Fibroblast of lung (primary cell): ENCODE data around the gene SERPINH1. TPM values are rescaled to one million over a fixed set of nuclear protein-coding genes. Genes with fewer than 3 reads are reported as not detected.

Experiments used
- DNase-seq, 2 donors: peaks; one replicate each; pipeline versions ENCODE4 v3.0.0 to v3.0.0-alpha.2; 2010; ENCODE audit warnings: low read depth in 2 of 2
- H2AFZ ChIP-seq: 2 replicates; pipeline ENCODE4 v1.5.1; 2012; ENCODE audit warnings: low read length, control low read depth, inconsistent platforms
- H3K27ac ChIP-seq: 2 replicates; pipeline ENCODE4 v1.5.1; 2011; ENCODE audit warnings: low read length, control low read depth; ENCODE audit not compliant: insufficient read depth
- H3K27me3 ChIP-seq: 2 replicates; pipeline ENCODE4 v1.5.1; 2011; ENCODE audit warnings: mild to moderate bottlenecking, low read length; ENCODE audit not compliant: control insufficient read depth, insufficient read depth
- H3K36me3 ChIP-seq: 2 replicates; pipeline ENCODE4 v1.5.1; 2011; ENCODE audit warnings: low read length; ENCODE audit not compliant: control insufficient read depth, insufficient read depth
- H3K4me1 ChIP-seq: 2 replicates; pipeline ENCODE4 v1.5.1; 2011; ENCODE audit warnings: low read length; ENCODE audit not compliant: control insufficient read depth, insufficient read depth; ENCODE audit errors: extremely low read depth
- H3K4me2 ChIP-seq: 2 replicates; pipeline ENCODE4 v1.5.1; 2011; ENCODE audit warnings: low read length, control low read depth; ENCODE audit not compliant: insufficient read depth; ENCODE audit errors: extremely low read depth
- H3K4me3 ChIP-seq, 4 experiments: fragments of 200-600 bp in 1 of 4; sonication (generic) in 1 of 4; replicated peaks in 1 of 4; 2 replicates each; pipeline ENCODE4 v1.5.1; 2011 to 2016; ENCODE audit warnings: low read length in 4 of 4, low read depth in 3 of 4, mild to moderate bottlenecking in 3 of 4, control low read depth in 2 of 4, inconsistent platforms in 1 of 4, mixed read lengths in 1 of 4; ENCODE audit not compliant: insufficient read depth in 1 of 4; ENCODE audit errors: control extremely low read depth in 1 of 4
- H3K79me2 ChIP-seq: 2 replicates; pipeline ENCODE4 v1.5.1; 2012; ENCODE audit warnings: mild to moderate bottlenecking, low read length, inconsistent platforms; ENCODE audit not compliant: control insufficient read depth, insufficient read depth
- H3K9ac ChIP-seq: 2 replicates; pipeline ENCODE4 v1.5.1; 2011; ENCODE audit warnings: mild to moderate bottlenecking, low read length, control low read depth; ENCODE audit not compliant: insufficient read depth
- H3K9me3 ChIP-seq: 2 replicates; pipeline ENCODE4 v1.5.1; 2012; ENCODE audit warnings: low read depth, low read length; ENCODE audit not compliant: control insufficient read depth, insufficient read depth
- H4K20me1 ChIP-seq: 2 replicates; pipeline ENCODE4 v1.5.1; 2011; ENCODE audit warnings: low read length; ENCODE audit not compliant: control insufficient read depth, insufficient read depth; ENCODE audit errors: extremely low read depth
- CTCF ChIP-seq, 2 donors: IDR thresholded peaks in 1 of 2; conservative IDR thresholded peaks in 1 of 2; 1 replicate in 1 of 2; 2 replicates in 1 of 2; pipeline ENCODE4 v1.5.1; 2011 to 2012; ENCODE audit warnings: low read length in 2 of 2, control low read depth in 1 of 2, inconsistent platforms in 1 of 2, low read depth in 1 of 2, mild to moderate bottlenecking in 1 of 2
- EZH2 ChIP-seq: IDR thresholded peaks from 2 replicates; pipeline ENCODE4 v1.5.1; 2012; ENCODE audit warnings: low read length, control low read depth, mild to moderate bottlenecking; ENCODE audit errors: missing control alignments
- polyA plus RNA-seq, 2 donors: library from polyadenylated mRNA; depleted of rRNA in 1 of 2; stranded (reverse) in 1 of 2; unstranded in 1 of 2; fragments of >200 nt; gene quantifications; 2 replicates each; pipeline ENCODE4 v1.2.1, GENCODE V29; 2011 to 2012; ENCODE audit warnings: missing spikeins in 1 of 2
- total RNA-seq: library from RNA; depleted of rRNA; stranded (reverse); fragments of >200 nt; gene quantifications from 2 replicates; pipeline ENCODE4 v1.2.1, GENCODE V29; 2014

SERPINH1 gene
- total and polyA plus RNA-seq, 2 donors (not counting 1 experiment from before 2014, with no cell fraction given), result 491 to 750 TPM

- TF ChIP-seq EZH2, result no peak
- Histone ChIP-seq H4K20me1 (no peaks in the 10 kb centered on the region), H3K27ac (no peak overlapping the region), H3K4me3 (no peak overlapping the region), H3K79me2 (no peaks in the 10 kb centered on the region), H3K4me2 (no peak overlapping the region), H3K4me1 (no peaks in the 10 kb centered on the region), H2AFZ (no peak overlapping the region), H3K9ac (no peak overlapping the region), H3K36me3 (no peaks in the 10 kb centered on the region), H3K9me3 (no peaks in the 10 kb centered on the region), H3K27me3 (peaks cover 8% of the 10 kb centered on the region)
- DNase-seq, result no peak
Observed at GRCh38 chr11:75541193-75542087, 20.6 kb upstream of the SERPINH1 start.

DNA sequence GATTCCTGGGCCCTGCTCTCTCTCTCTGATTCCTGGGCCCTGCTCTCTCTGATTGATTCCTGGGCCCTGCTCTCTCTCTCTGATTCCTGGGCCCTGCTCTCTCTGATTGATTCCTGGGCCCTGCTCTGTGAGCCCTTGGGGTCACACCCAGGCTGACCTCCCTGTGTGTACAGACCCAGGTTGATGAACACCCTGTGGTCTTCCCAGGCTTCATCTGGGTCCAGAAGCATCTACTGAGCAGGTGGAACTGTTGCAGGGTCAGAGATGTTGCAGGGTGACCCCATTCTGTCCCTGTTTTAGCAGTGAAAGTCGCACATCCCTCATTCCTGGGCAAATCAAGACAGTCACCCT lies 20.0 kb upstream of the SERPINH1 start:
- DNase-seq, result no peak
- TF ChIP-seq EZH2, result no peak
- TF ChIP-seq CTCF (conservative IDR thresholded peaks at IDR 0.05 in 1 of 2, IDR thresholded peaks at IDR 0.05 in 1 of 2; ENCODE audit: low read depth in 1 of 2, low read length in 2 of 2), result no peak
- no peak overlapping the region for H2AFZ ChIP-seq
- no peak overlapping the region for H3K4me2 ChIP-seq
- H4K20me1 ChIP-seq, result no peaks in the 10 kb centered on the region
- no peaks in the 10 kb centered on the region for H3K9me3 ChIP-seq
- H3K4me1 ChIP-seq, result no peaks in the 10 kb centered on the region
- no peaks in the 10 kb centered on the region for H3K36me3 ChIP-seq
- H3K79me2 ChIP-seq, result no peaks in the 10 kb centered on the region
- no peak overlapping the region for H3K4me3 ChIP-seq
- peaks cover 8% of the 10 kb centered on the region for H3K27me3 ChIP-seq
- no peak overlapping the region for H3K9ac ChIP-seq
- no peak overlapping the region for H3K27ac ChIP-seq

DNA sequence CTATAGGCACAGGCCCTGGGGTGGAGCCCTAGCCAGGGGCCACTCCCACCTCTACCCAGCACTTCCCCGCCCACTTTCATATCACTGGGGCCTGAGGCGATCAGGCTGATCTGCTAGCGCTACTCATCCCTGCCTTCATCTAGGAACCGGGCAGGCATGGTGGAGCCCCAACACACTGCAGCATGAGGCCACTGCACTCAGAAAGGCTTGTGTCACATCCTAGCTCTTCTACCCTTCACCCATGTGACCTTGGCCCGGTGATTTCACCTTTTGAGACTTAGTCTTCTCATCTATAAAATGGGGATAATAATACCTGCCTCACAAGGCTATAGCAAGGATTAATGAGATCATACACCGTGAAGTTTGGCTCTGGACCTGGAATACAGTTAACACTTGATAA lies 18.2 kb upstream of the SERPINH1 start:
- H3K4me2 ChIP-seq, result no peak overlapping the region
- no peak overlapping the region for H3K4me3 ChIP-seq
- no peaks in the 10 kb centered on the region for H3K36me3 ChIP-seq
- H3K9ac ChIP-seq, result no peak overlapping the region
- TF ChIP-seq CTCF (conservative IDR thresholded peaks at IDR 0.05 in 1 of 2, IDR thresholded peaks at IDR 0.05 in 1 of 2; ENCODE audit: low read depth in 1 of 2, low read length in 2 of 2) (no peak), EZH2 (no peak)
- H2AFZ ChIP-seq, result no peak overlapping the region
- DNase-seq, result no peak
- H4K20me1 ChIP-seq, result no peaks in the 10 kb centered on the region
- peaks cover 2% of the 10 kb centered on the region for H3K4me1 ChIP-seq
- no peaks in the 10 kb centered on the region for H3K79me2 ChIP-seq
- H3K9me3 ChIP-seq, result no peaks in the 10 kb centered on the region
- H3K27ac ChIP-seq, result no peak overlapping the region
- no peaks in the 10 kb centered on the region for H3K27me3 ChIP-seq
